A549 (cell line): Measurements from ENCODE around the gene FSTL4.

Experiments used
- BCL3 ChIP-seq: fragments of >200 bp; sonication (Bioruptor Twin); formaldehyde crosslinking; IDR thresholded peaks from 3 replicates; pipeline ENCODE4 v1.6.1; 2016
- HDAC2 ChIP-seq: fragments of 200-600 bp; sonication (generic); IDR thresholded peaks from 2 replicates; pipeline ENCODE4 v1.6.1; 2016
- PHF8 ChIP-seq: fragments of 200-600 bp; sonication (generic); IDR thresholded peaks from 2 replicates; pipeline ENCODE4 v1.6.1; 2016; ENCODE audit warnings: low read depth, mild to moderate bottlenecking, antibody characterized with exemption, moderate library complexity, borderline replicate concordance
- RFX5 ChIP-seq: fragments of 450-650 bp; IDR thresholded peaks from 2 replicates; pipeline ENCODE4 v1.7.1; 2014; ENCODE audit warnings: antibody characterized with exemption, mild to moderate bottlenecking, moderate library complexity
- TF ChIP-seq, protein P1 (sequence below): fragments of >200 bp; sonication (Bioruptor Twin); formaldehyde crosslinking; IDR thresholded peaks from 3 replicates; pipeline ENCODE4 v1.5.1; 2016

DNA sequence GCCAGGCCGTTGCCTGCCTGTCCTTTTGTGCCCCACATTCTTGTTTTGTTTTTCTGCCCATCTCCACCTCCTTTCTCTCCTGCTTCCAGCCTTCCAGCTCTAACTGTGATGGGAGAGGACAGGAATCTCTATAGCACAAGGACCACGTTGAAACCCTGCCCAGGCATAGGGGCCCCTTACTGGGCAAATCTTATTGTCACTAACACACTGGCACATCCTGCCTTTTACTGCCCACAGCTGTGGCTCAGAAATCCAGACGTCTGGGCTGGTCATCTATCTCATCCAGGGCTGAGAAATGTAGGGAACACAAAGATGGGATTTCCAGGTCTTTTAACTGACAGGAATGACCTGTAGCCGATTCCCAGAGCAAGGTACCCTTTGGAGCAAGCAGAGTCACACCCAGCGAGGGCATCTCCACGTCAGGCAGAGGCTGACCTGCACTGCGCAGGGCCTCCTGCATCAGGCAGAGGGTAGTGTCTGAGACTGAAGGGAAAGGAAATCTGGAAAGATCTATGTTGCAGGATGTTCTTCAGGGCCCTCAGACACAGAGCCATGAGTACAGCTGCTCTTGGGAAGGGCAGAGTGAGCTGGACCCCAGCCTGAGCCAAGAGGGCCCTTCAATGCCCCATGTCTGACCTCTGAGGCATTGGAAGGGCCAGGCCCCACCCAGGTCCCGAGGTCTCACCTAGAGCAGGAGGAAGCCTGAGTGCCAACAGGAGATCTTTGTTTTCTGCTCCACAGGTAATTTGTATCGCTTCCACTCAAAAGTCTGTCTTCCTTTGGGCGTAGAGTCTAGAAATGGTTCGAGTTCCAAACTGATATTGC lies 278.8 kb downstream of the FSTL4 start:
- TF ChIP-seq, protein P1, sequence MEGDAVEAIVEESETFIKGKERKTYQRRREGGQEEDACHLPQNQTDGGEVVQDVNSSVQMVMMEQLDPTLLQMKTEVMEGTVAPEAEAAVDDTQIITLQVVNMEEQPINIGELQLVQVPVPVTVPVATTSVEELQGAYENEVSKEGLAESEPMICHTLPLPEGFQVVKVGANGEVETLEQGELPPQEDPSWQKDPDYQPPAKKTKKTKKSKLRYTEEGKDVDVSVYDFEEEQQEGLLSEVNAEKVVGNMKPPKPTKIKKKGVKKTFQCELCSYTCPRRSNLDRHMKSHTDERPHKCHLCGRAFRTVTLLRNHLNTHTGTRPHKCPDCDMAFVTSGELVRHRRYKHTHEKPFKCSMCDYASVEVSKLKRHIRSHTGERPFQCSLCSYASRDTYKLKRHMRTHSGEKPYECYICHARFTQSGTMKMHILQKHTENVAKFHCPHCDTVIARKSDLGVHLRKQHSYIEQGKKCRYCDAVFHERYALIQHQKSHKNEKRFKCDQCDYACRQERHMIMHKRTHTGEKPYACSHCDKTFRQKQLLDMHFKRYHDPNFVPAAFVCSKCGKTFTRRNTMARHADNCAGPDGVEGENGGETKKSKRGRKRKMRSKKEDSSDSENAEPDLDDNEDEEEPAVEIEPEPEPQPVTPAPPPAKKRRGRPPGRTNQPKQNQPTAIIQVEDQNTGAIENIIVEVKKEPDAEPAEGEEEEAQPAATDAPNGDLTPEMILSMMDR, result no peak
- no peak for TF ChIP-seq PHF8
- TF ChIP-seq RFX5, result no peak
- no peak for TF ChIP-seq HDAC2
- no peak for TF ChIP-seq BCL3
